NCI-H82 treated with DMSO at 0.1 percent for 48 hours (cell line): ENCODE measurements around the gene ZNF350.
"Not testable (repeated sequence)": the region's sequence is repeated elsewhere in the genome, so short reads cannot be mapped to it uniquely, and the experiment has no call there.

Experiments
- DNase-seq: peaks from one replicate; lab custom pipeline; 2025; ENCODE audit not compliant: unreplicated experiment; lab: John Stamatoyannopoulos, UW

The ZNF350 gene

GRCh38 chr19:51975787-51976186 is 10.9 kb downstream of the ZNF350 start:
- DNase-seq: not testable (repeated sequence)

GRCh38 chr19:51971624-51972023 is 15.0 kb downstream of the ZNF350 start:
- no peak for DNase-seq

DNA sequence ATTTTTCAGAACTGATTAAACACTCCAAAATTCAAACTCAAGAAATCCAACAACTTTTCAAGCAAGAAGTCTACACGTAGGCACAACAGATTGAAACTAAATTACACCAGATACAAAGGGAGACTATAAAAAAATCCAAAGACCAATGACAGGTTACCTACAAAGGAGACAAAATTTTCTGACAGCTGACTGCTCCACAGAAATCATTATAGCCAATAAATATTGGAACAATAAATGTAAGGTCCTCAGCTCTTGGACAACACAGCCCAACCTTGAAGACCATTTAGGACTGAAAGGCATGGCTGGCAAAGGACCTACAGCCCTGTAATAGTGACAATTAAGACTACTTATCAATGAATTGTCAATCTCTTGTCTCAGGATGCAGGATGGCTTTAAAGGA is 15.9 kb downstream of the ZNF350 start:
- no peak for DNase-seq

DNA sequence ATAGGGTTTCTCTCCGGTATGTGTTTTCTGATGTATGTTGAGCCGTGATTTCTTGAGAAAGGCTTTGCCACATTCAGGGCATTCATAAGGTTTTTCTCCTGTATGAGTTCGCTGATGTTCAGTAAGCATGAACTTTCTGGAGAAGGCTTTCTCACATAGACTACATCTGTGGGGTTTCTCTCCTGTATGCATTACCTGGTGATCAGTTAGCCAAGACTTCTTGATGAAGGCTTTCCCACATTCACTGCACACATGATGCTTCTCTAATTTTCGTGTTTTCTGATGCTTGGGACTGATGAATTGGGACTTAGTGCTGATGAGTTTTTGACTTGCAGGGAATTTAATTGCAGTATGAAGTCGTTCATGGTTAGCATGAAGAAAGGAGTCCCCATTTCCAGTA is 21.1 kb downstream of the ZNF350 start:
- DNase-seq: no peak

- peak; percentile 79 for DNase-seq
Observed at GRCh38 chr19:51960621-51961233, 25.9 kb downstream of the ZNF350 start.

- no peak for DNase-seq
Observed at GRCh38 chr19:51959791-51960190, 26.8 kb downstream of the ZNF350 start.

- not testable (repeated sequence) for DNase-seq
Observed at GRCh38 chr19:51957846-51958245, 28.8 kb downstream of the ZNF350 start.

DNA sequence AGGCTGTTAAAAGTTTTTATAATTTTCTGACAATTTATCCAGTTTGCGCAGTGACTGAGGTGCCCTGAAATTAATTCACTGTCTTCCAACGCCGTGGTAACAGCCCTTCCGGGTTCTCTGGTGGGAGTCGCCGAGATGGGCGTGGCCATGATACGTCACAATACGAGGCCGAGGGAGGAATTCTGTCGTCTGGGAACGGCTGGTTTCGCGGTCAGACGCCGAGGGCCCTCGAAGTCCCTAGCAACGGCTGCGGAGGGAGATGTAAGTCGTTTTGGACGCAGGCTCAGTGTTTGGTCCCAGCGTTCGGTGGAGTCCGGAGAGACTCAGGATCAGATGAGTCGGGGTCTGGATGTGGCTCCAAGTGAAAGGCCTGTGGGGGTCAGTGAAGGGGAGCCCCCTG is 37.7 kb downstream of the ZNF350 start:
- no peak for DNase-seq

- no peak for DNase-seq
Observed at GRCh38 chr19:51946602-51947001, 40.0 kb downstream of the ZNF350 start.

DNA sequence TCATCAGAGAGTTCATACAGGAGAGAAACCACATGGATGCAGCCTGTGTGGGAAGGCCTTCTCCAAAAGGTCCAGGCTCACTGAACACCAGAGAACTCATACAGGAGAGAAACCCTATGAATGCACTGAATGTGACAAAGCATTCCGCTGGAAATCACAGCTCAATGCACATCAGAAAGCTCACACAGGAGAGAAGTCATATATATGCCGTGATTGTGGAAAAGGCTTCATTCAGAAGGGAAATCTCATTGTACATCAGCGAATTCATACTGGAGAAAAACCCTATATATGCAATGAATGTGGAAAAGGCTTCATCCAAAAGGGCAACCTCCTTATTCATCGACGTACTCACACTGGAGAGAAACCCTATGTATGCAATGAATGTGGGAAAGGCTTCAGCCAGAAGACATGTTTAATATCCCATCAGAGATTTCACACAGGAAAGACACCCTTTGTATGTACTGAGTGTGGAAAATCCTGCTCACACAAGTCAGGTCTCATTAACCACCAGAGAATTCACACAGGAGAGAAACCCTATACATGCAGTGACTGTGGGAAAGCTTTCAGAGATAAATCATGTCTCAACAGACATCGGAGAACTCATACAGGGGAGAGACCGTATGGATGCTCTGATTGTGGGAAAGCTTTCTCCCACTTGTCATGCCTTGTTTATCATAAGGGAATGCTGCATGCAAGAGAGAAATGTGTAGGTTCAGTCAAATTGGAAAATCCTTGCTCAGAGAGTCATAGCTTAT is 41.7 kb downstream of the ZNF350 start:
- DNase-seq: no peak

- no peak for DNase-seq
Observed at GRCh38 chr19:51938936-51939335, 47.7 kb downstream of the ZNF350 start.

DNA sequence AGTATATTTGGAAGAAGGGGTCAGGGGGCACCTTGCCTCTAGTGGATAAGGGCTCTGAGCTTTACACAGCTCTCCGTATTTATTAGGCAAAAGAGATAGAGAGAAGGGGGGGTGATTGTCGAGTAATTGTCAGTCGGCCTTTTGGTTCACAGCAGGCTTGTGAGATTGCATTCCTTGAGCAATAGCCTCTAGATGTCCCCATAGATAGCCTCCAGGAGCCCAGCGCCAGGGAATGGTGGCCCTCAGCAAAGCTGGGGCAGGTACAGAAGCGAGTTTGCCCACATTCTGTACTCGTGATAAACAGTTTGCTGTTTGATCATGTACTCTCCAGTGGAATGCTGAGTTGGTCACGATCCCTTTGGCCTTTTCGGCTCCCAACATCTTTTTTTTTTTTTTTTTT is 54.7 kb downstream of the ZNF350 start:
- no peak for DNase-seq

DNA sequence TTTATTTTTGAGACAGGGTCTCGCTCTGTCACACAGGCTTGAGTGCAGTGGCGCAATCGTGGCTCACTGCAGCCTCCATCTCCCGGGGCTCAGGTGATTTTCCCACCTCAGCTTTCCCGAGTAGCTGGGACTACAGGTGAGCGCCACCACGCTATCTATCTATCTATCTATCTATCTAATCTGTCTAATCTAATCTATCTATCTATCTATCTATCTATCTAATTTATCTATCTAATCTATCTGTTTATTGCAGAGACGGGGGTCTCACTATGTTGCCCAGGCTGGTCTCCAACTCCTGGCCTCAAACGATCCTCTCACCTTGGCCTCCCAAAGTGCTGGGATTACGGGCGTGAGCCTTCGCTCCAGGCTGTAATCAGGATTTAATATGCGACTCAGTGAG is 58.8 kb downstream of the ZNF350 start:
- DNase-seq: no peak

DNA sequence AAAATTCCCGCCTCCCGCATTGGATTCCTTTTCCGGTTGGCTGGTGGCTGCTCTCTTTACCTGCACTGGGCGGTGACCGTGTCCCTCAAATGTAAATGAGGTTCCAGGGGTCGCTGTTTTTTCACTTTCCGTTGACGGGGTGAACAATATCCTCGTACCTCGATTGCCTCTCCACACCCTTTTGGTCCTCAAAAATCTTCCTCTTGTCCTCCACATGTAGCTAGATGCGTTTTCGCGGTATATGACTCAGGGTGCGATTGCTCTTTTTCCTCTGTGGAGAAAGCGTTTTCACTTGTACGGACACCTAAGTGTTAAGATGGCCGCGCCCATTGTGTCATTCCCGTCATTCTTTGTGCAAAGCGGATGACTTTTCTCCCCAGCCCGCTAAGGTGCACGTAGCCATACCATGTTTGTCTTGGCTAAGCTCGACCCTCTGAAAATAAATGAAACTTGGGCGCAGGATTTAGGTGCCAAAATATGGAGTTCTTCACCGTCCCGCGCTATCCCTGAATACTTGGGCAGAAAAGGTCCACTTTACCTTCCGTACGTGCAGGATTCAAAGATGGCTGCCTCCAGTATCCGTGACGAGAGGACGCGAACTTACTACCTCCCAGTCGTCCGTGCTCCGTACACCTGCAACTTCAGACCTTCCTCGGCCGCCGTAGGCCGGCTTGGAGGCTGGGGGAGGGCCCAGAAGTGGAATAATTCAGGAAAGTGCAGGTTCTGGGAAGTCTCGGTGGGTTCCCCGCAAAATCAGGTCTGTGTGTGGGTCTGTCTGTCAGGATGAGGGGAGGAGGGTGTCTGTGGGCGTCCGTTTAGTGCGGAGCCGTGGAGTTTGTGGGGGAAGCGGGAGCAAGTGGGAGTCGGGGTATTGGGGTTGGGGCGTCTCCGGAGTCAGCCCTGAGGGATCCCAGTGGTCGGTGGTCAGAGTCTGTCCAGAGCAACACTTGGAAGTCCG is 59.6 kb downstream of the ZNF350 start, which contains the start of gene ZNF613:
TSS of gene ZNF613 (plus strand) at position 689 of the 958 bp plus-strand sequence. CDS start 8,749 bp downstream, outside the sequence.
- DNase-seq: peak; percentile 84

GRCh38 chr19:51926426-51926783 is 60.2 kb downstream of the ZNF350 start:
- DNase-seq: no peak

DNA sequence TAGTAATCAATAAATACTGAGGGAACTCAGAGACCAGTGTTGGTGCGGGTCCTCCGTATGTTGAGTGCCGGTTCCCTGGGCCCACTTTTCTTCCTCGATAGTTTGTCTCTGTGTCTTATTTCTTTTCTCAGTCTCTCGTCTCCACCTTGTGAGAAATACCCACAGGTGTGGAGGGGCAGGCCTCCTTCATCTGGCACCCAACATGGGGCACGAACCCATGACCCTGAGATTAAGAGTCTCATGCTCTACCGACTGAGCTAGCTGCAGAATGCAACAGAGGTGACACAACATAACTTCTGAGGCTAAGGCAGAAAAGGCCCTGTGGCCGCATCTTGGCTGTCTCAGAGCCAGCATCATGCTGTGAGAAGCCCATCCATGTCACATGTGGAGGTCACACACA is 64.7 kb downstream of the ZNF350 start:
- DNase-seq: no peak

GRCh38 chr19:51919606-51920005 is 67.0 kb downstream of the ZNF350 start:
- DNase-seq: no peak

DNA sequence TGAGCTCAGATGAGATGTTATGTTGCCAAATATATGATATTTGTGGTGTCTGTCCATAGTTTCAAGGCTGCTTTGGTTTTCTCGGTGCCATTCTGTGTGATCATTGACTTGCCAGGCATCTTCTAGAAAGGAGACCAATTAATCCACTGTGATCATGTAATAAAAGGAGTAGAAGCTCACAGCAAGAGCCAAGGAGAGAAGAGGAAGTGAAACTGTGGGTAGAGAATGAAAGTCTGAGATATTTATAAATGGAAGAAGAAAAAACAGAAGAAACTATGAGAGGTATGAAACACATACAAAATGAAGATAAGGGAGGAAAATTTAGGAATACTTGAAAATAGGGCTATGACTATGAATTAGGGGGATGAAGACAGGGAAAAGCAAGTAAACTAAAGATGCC is 70.5 kb downstream of the ZNF350 start:
- no peak for DNase-seq

DNA sequence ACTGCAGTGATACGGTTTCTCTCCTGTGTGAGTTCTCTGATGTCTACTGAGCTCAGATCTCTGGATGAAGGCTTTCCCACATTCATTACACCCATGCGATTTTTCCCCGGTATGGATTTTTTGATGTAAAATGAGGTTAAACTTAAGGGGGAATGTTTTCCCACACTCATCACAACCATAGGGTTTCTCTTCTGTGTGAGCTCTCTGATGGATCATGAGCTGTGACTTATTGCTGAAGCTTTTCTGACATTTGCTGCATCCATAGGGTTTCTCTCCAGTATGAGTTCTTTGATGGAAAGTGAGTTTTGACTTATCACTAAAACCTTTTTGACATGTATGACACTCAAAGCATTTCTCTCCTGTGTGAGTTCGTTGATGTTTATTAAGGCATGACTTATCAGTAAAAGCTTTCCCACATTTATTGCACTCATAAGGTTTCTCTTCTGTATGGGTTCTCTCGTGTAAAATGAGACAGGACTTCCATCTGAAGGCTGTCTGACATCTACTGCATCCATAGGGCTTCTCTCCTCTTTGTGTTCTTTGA is 71.2 kb downstream of the ZNF350 start:
- DNase-seq: no peak
